ENCODE data around the gene FAM234B. TPM values are rescaled to one million over a fixed set of nuclear protein-coding genes. Genes with fewer than 3 reads are reported as not detected.

The FAM234B gene, protein sequence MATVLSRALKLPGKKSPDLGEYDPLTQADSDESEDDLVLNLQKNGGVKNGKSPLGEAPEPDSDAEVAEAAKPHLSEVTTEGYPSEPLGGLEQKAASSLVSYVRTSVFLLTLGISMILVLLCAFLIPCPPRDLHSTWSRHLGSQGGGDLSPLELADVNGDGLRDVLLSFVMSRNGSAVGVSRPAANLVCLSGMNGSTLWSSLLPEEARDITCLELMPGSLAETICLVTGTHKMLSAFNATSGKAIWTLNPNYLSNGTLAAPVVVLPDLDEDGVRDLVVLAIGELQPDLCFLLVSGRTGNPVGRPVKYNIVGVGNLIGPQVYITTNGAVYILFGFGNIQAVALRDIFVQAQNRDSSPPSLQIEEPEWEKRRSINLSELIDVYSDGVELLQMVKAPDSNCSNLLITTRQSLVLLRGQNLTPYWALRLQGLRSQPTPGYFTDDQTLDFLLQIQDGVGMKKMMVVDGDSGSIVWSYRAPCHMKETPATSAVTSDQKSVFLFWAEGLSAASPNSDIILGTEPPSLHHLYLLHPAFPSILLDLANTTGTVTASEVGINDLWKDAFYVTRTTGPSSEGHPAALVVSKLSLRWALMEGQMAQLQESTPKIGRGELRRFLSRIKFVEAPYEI
- 1 to 10 TPM; 6.6 to 7.8 TPM for total RNA-seq

- peak within 1 kb of the TSS; percentile 89 for H3K27ac Mint-ChIP-seq
Observed at GRCh38 chr12:13044002-13044905, at the start of gene FAM234B. TSS of gene FAM234B (plus strand) at chr12:13044381. CDS start at chr12:13044404, 23 bp downstream.

DNA sequence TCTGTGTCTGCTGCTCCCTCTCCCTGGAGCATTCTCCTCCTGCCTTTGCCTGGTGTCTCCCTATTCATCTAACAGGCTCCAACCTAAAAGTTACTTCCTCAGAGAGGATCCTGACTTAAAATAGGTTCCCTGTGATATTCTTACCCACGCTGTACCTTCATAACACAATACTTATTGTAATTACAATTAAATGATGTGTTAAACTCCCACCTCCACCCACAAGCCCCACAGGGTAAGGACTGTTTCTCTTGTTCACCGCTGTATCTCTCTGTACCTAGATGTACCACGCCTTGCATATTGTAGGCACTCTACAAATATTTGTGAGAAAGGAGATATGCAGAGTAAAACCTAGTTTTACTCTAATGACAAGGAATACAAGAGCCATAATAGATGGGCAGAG is 49.1 kb upstream of the FAM234B start:
- Mint-ChIP-seq H3K36me3 (ENCODE audit: insufficient read depth in 2 of 2) (peaks cover 0 to 1% of the 10 kb centered on the region in 2 donors), H3K4me1 (ENCODE audit: low read depth) (peaks cover 38% of the 10 kb centered on the region), H3K27ac (no peak overlapping the region), H3K9me3 (no peaks in the 10 kb centered on the region), H3K4me3 (no peak overlapping the region), H3K27me3 (ENCODE audit: low read depth) (no peaks in the 10 kb centered on the region)
- ATAC-seq (replicated peaks in 1 of 2) = no peak
- DNase-seq = no peak

More at GRCh38 chr12:13044002-13044905, at the start of gene FAM234B:
- peaks cover 0 to 3% of the 10 kb centered on the region in 2 donors for H3K9me3 Mint-ChIP-seq
- peak within 1 kb of the TSS; percentile 86 to 88 for H3K4me3 Mint-ChIP-seq
- peaks cover 4 to 6% of the 10 kb centered on the region in 2 donors for H3K36me3 Mint-ChIP-seq (ENCODE audit: insufficient read depth in 2 of 2)
- DNase-seq (peak; percentile 75 to 83), ATAC-seq (replicated peaks in 1 of 2) (peak; percentile 85 to 87)
- peaks cover 24% of the 10 kb centered on the region for H3K4me1 Mint-ChIP-seq (ENCODE audit: low read depth)
- peaks cover 8% of the 10 kb centered on the region for H3K27me3 Mint-ChIP-seq (ENCODE audit: low read depth)

DNA sequence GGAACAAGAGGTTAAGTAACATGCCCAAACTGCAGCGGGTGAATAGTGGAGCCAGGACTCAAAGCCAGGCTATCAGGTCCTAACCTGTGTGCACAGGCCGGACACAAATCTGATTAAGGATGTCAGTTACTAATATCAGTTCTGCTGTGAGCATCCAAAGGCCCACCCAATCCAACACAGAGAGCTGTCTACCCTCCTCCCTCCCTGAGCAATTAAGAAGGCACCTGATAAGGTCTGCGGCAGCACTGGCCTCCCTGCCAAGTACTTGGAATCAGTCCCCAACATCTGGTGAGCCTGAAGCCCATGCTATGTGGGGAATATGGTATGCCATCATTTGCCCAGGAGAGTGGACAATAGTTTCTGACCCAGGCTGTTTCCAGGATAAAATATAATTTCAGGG is 48.0 kb upstream of the FAM234B start:
- DNase-seq (no peak), ATAC-seq (replicated peaks in 1 of 2) (no peak)
- Mint-ChIP-seq H3K27ac (no peak overlapping the region), H3K27me3 (ENCODE audit: low read depth) (no peaks in the 10 kb centered on the region), H3K36me3 (ENCODE audit: insufficient read depth in 2 of 2) (peaks cover 0 to 1% of the 10 kb centered on the region in 2 donors), H3K4me1 (ENCODE audit: low read depth) (peaks cover 43% of the 10 kb centered on the region), H3K4me3 (no peak overlapping the region), H3K9me3 (no peaks in the 10 kb centered on the region)

- no peaks in the 10 kb centered on the region for H3K9me3 Mint-ChIP-seq
- H3K4me1 Mint-ChIP-seq (ENCODE audit: low read depth) = peaks cover 48% of the 10 kb centered on the region
- DNase-seq (no peak), ATAC-seq (replicated peaks in 1 of 2) (no peak)
- H3K36me3 Mint-ChIP-seq (ENCODE audit: insufficient read depth in 2 of 2) = peaks cover 1 to 2% of the 10 kb centered on the region in 2 donors
- no peak overlapping the region for H3K4me3 Mint-ChIP-seq
- peaks cover 6% of the 10 kb centered on the region for H3K27me3 Mint-ChIP-seq (ENCODE audit: low read depth)
- H3K27ac Mint-ChIP-seq = no peak overlapping the region
Observed at GRCh38 chr12:12997156-12997555, 47.0 kb upstream of the FAM234B start.

- Mint-ChIP-seq H3K4me1 (ENCODE audit: low read depth) (peaks cover 44% of the 10 kb centered on the region), H3K27ac (no peak overlapping the region)
Observed at GRCh38 chr12:12997734-12998133, 46.4 kb upstream of the FAM234B start.

DNA sequence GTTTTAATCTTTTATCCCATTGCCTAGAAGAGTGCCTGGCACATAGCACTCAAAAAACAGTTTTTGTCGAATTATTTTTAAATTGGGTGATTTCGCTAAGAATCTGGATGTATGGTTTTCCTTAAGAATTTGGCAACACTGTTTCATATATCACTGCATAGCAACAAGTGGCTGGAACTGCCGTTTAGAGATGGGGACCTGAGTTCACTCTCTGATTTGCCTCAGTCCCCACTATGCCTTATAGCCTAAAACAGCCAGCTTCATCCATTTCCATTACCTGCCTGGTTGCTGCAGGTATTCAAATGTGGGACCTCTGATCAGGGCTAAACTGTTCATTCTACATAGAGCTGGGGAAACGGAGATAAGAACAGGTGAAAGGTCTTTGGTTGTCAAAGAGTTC is 45.9 kb upstream of the FAM234B start:
- peaks cover 39% of the 10 kb centered on the region for H3K4me1 Mint-ChIP-seq (ENCODE audit: low read depth)
- H3K9me3 Mint-ChIP-seq = no peaks in the 10 kb centered on the region
- no peak overlapping the region for H3K27ac Mint-ChIP-seq
- no peak overlapping the region for H3K4me3 Mint-ChIP-seq
- H3K36me3 Mint-ChIP-seq (ENCODE audit: insufficient read depth in 2 of 2) = peaks cover 0 to 2% of the 10 kb centered on the region in 2 donors
- peaks cover 9% of the 10 kb centered on the region for H3K27me3 Mint-ChIP-seq (ENCODE audit: low read depth)
- no peak for ATAC-seq (replicated peaks in 1 of 2)
- no peak for DNase-seq

More at GRCh38 chr12:12997734-12998133, 46.4 kb upstream of the FAM234B start:
- DNase-seq = no peak
- H3K4me3 Mint-ChIP-seq = no peak overlapping the region
- no peaks in the 10 kb centered on the region for H3K9me3 Mint-ChIP-seq
- H3K27me3 Mint-ChIP-seq (ENCODE audit: low read depth) = peaks cover 9% of the 10 kb centered on the region
- no peak for ATAC-seq (replicated peaks in 1 of 2)
- H3K36me3 Mint-ChIP-seq (ENCODE audit: insufficient read depth in 2 of 2) = peaks cover 1 to 2% of the 10 kb centered on the region in 2 donors

DNA sequence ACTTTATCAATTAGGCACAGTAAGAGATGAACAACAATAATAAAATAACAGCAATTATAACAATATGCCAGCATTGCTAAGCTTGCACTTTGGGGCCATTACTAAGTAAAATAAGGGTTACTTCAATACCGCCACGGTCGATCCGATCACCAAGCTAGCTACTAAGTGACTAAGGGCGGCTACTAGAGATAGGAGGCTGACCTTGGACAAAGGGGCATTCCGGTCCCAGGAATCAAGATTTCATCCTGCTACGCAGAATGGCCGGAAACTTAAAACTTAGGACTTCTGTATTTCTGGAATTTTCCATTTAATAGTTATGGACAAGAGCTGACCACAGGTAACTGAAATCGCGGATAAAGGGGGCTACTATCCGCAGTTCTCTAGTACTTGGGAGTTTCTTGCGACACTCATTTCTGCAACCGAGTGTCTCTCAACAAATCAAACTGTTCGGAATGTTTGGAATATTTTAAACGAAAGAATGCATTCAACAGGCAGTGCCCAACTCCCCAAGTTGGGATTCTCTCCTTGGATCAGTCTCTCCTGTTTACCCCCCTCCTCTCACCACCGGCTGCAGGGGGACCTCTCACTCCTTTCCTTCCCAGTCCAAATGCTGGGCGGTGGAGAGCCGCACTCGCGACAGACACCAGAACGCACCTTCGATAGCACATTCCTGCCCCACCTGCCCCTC is 44.8 kb upstream of the FAM234B start:
- Mint-ChIP-seq H3K4me3 (peak overlapping the region; percentile 93 to 95), H3K27me3 (ENCODE audit: low read depth) (peaks cover 9% of the 10 kb centered on the region), H3K36me3 (ENCODE audit: insufficient read depth in 2 of 2) (peaks cover 0 to 2% of the 10 kb centered on the region in 2 donors), H3K9me3 (no peaks in the 10 kb centered on the region), H3K4me1 (ENCODE audit: low read depth) (peaks cover 35% of the 10 kb centered on the region), H3K27ac (no peak overlapping the region)
- no peak for ATAC-seq (replicated peaks in 1 of 2)
- DNase-seq = no peak

DNA sequence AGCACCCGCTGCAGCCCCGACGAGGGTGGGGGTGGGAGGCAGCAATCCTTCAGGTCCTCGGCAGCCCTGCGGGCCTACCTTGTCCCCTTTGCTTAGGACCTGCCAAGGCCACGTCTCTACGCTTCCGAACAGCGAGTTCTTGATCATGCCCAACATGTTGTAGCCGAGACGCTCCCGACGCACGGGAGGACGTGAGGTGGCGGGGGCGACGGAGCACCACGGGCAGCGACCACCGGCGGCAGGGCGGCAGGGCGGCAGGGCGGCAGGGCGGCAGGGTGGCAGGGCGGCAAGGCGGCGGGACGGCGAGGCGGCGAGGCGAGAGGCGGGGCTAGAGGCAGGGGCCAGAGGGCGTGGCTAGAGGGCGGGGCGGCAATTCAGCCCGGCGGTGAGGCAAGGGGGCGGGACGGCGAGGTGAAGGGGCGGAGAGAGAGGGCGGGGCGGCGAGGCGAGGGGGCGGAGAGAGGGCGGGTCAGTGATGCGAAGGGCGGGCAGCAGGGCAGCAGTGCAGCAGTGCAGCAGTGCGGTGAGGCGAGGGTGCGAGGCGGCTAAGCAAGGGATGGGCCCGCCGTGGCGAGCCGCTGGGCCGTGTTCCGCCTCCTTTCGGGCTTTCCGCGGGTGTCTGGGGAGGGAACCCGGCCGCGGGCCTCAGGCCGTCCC is 44.1 kb upstream of the FAM234B start, which contains the start of gene HEBP1:
TSS of gene HEBP1 (minus strand) at position 307 of the 657 bp plus-strand sequence. CDS start at position 156, 151 bp downstream.
- no peaks in the 10 kb centered on the region for H3K9me3 Mint-ChIP-seq
- H3K27me3 Mint-ChIP-seq (ENCODE audit: low read depth) = peaks cover 9% of the 10 kb centered on the region
- H3K4me3 Mint-ChIP-seq = peak within 1 kb of the TSS; percentile 93 to 95
- peaks cover 0 to 2% of the 10 kb centered on the region in 2 donors for H3K36me3 Mint-ChIP-seq (ENCODE audit: insufficient read depth in 2 of 2)
- DNase-seq (peak; percentile 98 to 99), ATAC-seq (replicated peaks in 1 of 2) (peak; percentile 89 to 94)
- peak within 1 kb of the TSS; percentile 9 for H3K27ac Mint-ChIP-seq
- peaks cover 35% of the 10 kb centered on the region for H3K4me1 Mint-ChIP-seq (ENCODE audit: low read depth)

DNA sequence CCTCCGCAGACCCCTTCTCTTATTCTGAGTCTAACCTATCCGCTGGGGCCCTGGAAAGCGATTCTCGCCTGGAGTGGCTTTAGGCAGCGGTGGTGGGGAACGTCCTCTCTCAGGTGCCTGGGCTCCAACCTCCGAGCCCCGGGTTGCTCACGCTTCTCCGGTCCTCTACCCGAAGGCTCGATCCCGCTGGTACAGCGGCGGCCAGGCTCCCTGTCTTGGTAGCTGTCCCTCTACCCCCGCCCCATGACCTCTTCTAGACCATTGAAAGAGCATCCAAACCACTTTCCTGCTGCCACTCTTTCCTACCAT is 43.6 kb upstream of the FAM234B start:
- peak; percentile 46 to 49 for ATAC-seq (replicated peaks in 1 of 2)
- Mint-ChIP-seq H3K27ac (peak overlapping the region; percentile 9), H3K36me3 (ENCODE audit: insufficient read depth in 2 of 2) (peaks cover 0 to 2% of the 10 kb centered on the region in 2 donors), H3K27me3 (ENCODE audit: low read depth) (peaks cover 9% of the 10 kb centered on the region), H3K4me3 (peak overlapping the region; percentile 93 to 95), H3K9me3 (no peaks in the 10 kb centered on the region), H3K4me1 (ENCODE audit: low read depth) (peaks cover 35% of the 10 kb centered on the region)
- DNase-seq = peak in 1 of 2 donors; percentile 52

- Mint-ChIP-seq H3K4me3 (peak overlapping the region; percentile 93 to 95), H3K9me3 (no peaks in the 10 kb centered on the region), H3K4me1 (ENCODE audit: low read depth) (peaks cover 35% of the 10 kb centered on the region), H3K27me3 (ENCODE audit: low read depth) (peaks cover 9% of the 10 kb centered on the region), H3K36me3 (ENCODE audit: insufficient read depth in 2 of 2) (peaks cover 0 to 2% of the 10 kb centered on the region in 2 donors), H3K27ac (peak overlapping the region; percentile 9)
- ATAC-seq (replicated peaks in 1 of 2) = peak; percentile 24 to 31
- DNase-seq = peak; percentile 56 to 57
Observed at GRCh38 chr12:13000925-13001774, 43.0 kb upstream of the FAM234B start.

GRCh38 chr12:13001775-13002040 is 42.5 kb upstream of the FAM234B start:
- ATAC-seq (replicated peaks in 1 of 2) (no peak), DNase-seq (no peak)
- Mint-ChIP-seq H3K36me3 (ENCODE audit: insufficient read depth in 2 of 2) (peaks cover 0 to 2% of the 10 kb centered on the region in 2 donors), H3K4me1 (ENCODE audit: low read depth) (peaks cover 35% of the 10 kb centered on the region), H3K27ac (no peak overlapping the region), H3K27me3 (ENCODE audit: low read depth) (peaks cover 9% of the 10 kb centered on the region), H3K4me3 (peak overlapping the region; percentile 78 to 82), H3K9me3 (no peaks in the 10 kb centered on the region)

All from activated T-cell treated with anti-CD3 and anti-CD28 coated beads, Interleukin-2, amount 50 U/mL, for 72 hours (primary cell).